Mesenchymal stem cell (in vitro differentiated cells and primary cell): ENCODE results near the gene SETD3.
A peak's percentile ranks its signal among the peaks of the same experiment; 100 is the strongest.

Experiments used
- DNase-seq: peaks from one replicate; pipeline ENCODE4 v3.0.0-alpha.2; 2013
- H2AFZ ChIP-seq: one replicate; pipeline ENCODE4 v1.6.1; 2013; ENCODE audit warnings: low read depth, mild to moderate bottlenecking, control low read depth, inconsistent platforms, low read length, moderate library complexity
- H2AK5ac ChIP-seq: 2 replicates; pipeline ENCODE4 v1.6.1; 2013; ENCODE audit warnings: low read length, moderate library complexity, mild to moderate bottlenecking, inconsistent platforms; ENCODE audit not compliant: severe bottlenecking
- H2BK120ac ChIP-seq: one replicate; pipeline ENCODE4 v1.6.1; 2013; ENCODE audit warnings: low read depth, mild to moderate bottlenecking, inconsistent platforms, low read length, moderate library complexity
- H2BK12ac ChIP-seq, 2 experiments: one replicate each; pipeline ENCODE4 v1.6.1; 2013; ENCODE audit warnings: inconsistent platforms in 2 of 2, low read length in 2 of 2, mild to moderate bottlenecking in 2 of 2, moderate library complexity in 2 of 2, control low read depth in 1 of 2
- H2BK15ac ChIP-seq: one replicate; pipeline ENCODE4 v1.6.1; 2013; ENCODE audit warnings: mild to moderate bottlenecking, low read depth, inconsistent platforms; ENCODE audit not compliant: poor library complexity, severe bottlenecking
- H2BK5ac ChIP-seq: 2 replicates; pipeline ENCODE4 v1.6.1; 2013; ENCODE audit warnings: low read depth, mild to moderate bottlenecking, low read length, control low read depth, inconsistent platforms; ENCODE audit not compliant: poor library complexity, severe bottlenecking
- H3K14ac ChIP-seq, 2 experiments: one replicate each; pipeline ENCODE4 v1.6.1; 2013; ENCODE audit warnings: inconsistent platforms in 2 of 2, low read length in 2 of 2, control low read depth in 1 of 2, mild to moderate bottlenecking in 1 of 2, moderate library complexity in 1 of 2
- H3K18ac ChIP-seq, 2 experiments: one replicate each; pipeline ENCODE4 v1.6.1; 2013; ENCODE audit warnings: inconsistent platforms in 2 of 2, low read length in 2 of 2, control low read depth in 1 of 2, low read depth in 1 of 2, mild to moderate bottlenecking in 1 of 2
- H3K23ac ChIP-seq, 2 experiments: one replicate each; pipeline ENCODE4 v1.6.1; 2013; ENCODE audit warnings: inconsistent platforms in 2 of 2, low read length in 2 of 2, mild to moderate bottlenecking in 2 of 2, moderate library complexity in 2 of 2, control low read depth in 1 of 2
- H3K27ac ChIP-seq: 2 replicates; pipeline ENCODE4 v1.5.1; 2013; ENCODE audit warnings: mild to moderate bottlenecking, moderate library complexity, low read length, control low read depth, inconsistent platforms; ENCODE audit not compliant: poor library complexity, severe bottlenecking
- H3K27me3 ChIP-seq, 2 experiments: 2 replicates each; pipeline versions ENCODE4 v1.6.1 to v1.7.0; 2013; ENCODE audit warnings: low read length in 2 of 2, mild to moderate bottlenecking in 2 of 2, moderate library complexity in 2 of 2, control low read depth in 1 of 2, inconsistent platforms in 1 of 2; ENCODE audit not compliant: control insufficient read depth in 1 of 2, insufficient read depth in 1 of 2
- H3K36me3 ChIP-seq, 2 experiments: 2 replicates each; pipeline versions ENCODE4 v1.6.1 to v1.7.0; 2013; ENCODE audit warnings: low read length in 2 of 2, control low read depth in 1 of 2, inconsistent platforms in 1 of 2, low read depth in 1 of 2, mild to moderate bottlenecking in 1 of 2; ENCODE audit not compliant: insufficient read depth in 2 of 2, control insufficient read depth in 1 of 2
- H3K4ac ChIP-seq, 2 experiments: one replicate each; pipeline ENCODE4 v1.6.1; 2013; ENCODE audit warnings: inconsistent platforms in 2 of 2, low read length in 2 of 2, mild to moderate bottlenecking in 2 of 2, moderate library complexity in 2 of 2, control low read depth in 1 of 2, low read depth in 1 of 2
- H3K4me1 ChIP-seq: 2 replicates; pipeline ENCODE4 v1.6.1; 2013; ENCODE audit warnings: low read depth, low read length, control low read depth; ENCODE audit not compliant: control insufficient read depth, insufficient read depth
- H3K4me2 ChIP-seq: 2 replicates; pipeline ENCODE4 v1.6.1; 2013; ENCODE audit warnings: low read length, mild to moderate bottlenecking, inconsistent platforms; ENCODE audit not compliant: poor library complexity, severe bottlenecking
- H3K4me3 ChIP-seq, 2 experiments: 2 replicates each; pipeline versions ENCODE4 v1.5.1 to v1.7.0; 2013; ENCODE audit warnings: low read length in 2 of 2, mild to moderate bottlenecking in 2 of 2, control low read depth in 1 of 2, low read depth in 1 of 2; ENCODE audit not compliant: insufficient read depth in 1 of 2
- H3K79me1 ChIP-seq: replicated peaks from 2 replicates; pipeline ENCODE4 v1.6.1; 2013; ENCODE audit warnings: mild to moderate bottlenecking, control low read depth, low read length, inconsistent platforms; ENCODE audit not compliant: poor library complexity, severe bottlenecking
- H3K9ac ChIP-seq: 2 replicates; pipeline ENCODE4 v1.7.0; 2013; ENCODE audit warnings: mild to moderate bottlenecking, low read length, moderate library complexity
- H3K9me3 ChIP-seq: 2 replicates; pipeline ENCODE4 v1.7.0; 2013; ENCODE audit warnings: mild to moderate bottlenecking, low read length; ENCODE audit not compliant: control insufficient read depth
- H4K8ac ChIP-seq: one replicate; pipeline ENCODE4 v1.6.1; 2013; ENCODE audit warnings: inconsistent platforms, mild to moderate bottlenecking, low read length, moderate library complexity
- H4K91ac ChIP-seq: one replicate; pipeline ENCODE4 v1.6.1; 2013; ENCODE audit warnings: mild to moderate bottlenecking, low read length, inconsistent platforms
- WGBS: methylation state at CpG from one replicate; pipeline ENCODE4 v1.1.7; 2013; ENCODE audit warnings: mixed read lengths; 5-methylcytosine and 5-hydroxymethylcytosine counted together

SETD3 gene

GRCh38 chr14:99391671-99392070, 89.0 kb downstream of the SETD3 start:
- H3K23ac ChIP-seq = no peak overlapping the region

GRCh38 chr14:99389174-99389826, 91.4 kb downstream of the SETD3 start:
- no peak overlapping the region for H3K4ac ChIP-seq
- H3K79me1 ChIP-seq = peaks cover 5% of the 10 kb centered on the region
- peaks cover 4% of the 10 kb centered on the region for H3K9me3 ChIP-seq
- H3K27me3 ChIP-seq = peaks cover 21 to 35% of the 10 kb centered on the region in 2 experiments
- no peak overlapping the region for H2AFZ ChIP-seq
- no peak overlapping the region for H3K27ac ChIP-seq
- peak; percentile 40 for DNase-seq
- no peak overlapping the region for H2BK12ac ChIP-seq
- H4K91ac ChIP-seq = peak overlapping the region; percentile 45
- H3K36me3 ChIP-seq = peaks cover 0 to 12% of the 10 kb centered on the region in 2 experiments
- no peak overlapping the region for H2AK5ac ChIP-seq
- no peak overlapping the region for H3K9ac ChIP-seq
- WGBS = 39% methylated on average over 21 of the region's 24 CpGs
- peak overlapping the region in 1 of 2 experiments; percentile 72 for H3K18ac ChIP-seq
- H4K8ac ChIP-seq = no peak overlapping the region
- no peak overlapping the region for H2BK5ac ChIP-seq
- no peak overlapping the region for H2BK15ac ChIP-seq
- H3K14ac ChIP-seq = no peak overlapping the region
- no peak overlapping the region for H3K4me3 ChIP-seq
- H3K4me1 ChIP-seq = peaks cover 4% of the 10 kb centered on the region
- no peak overlapping the region for H3K23ac ChIP-seq
- H3K4me2 ChIP-seq = no peak overlapping the region
- H2BK120ac ChIP-seq = no peak overlapping the region

More at GRCh38 chr14:99391671-99392070, 89.0 kb downstream of the SETD3 start:
- no peak overlapping the region for H2BK15ac ChIP-seq
- no peak overlapping the region for H2AFZ ChIP-seq
- no peak overlapping the region for H2BK5ac ChIP-seq
- peaks cover 5 to 17% of the 10 kb centered on the region in 2 experiments for H3K36me3 ChIP-seq
- H2BK12ac ChIP-seq = no peak overlapping the region
- no peak overlapping the region for H3K18ac ChIP-seq
- H2AK5ac ChIP-seq = no peak overlapping the region
- no peak overlapping the region for H3K4ac ChIP-seq
- no peak overlapping the region for H4K91ac ChIP-seq
- WGBS = 71% methylated on average over 13 of the region's 13 CpGs
- H4K8ac ChIP-seq = no peak overlapping the region
- H3K9me3 ChIP-seq = no peaks in the 10 kb centered on the region
- DNase-seq = peak; percentile 10
- H3K79me1 ChIP-seq = peaks cover 6% of the 10 kb centered on the region
- peaks cover 4% of the 10 kb centered on the region for H3K4me1 ChIP-seq
- no peak overlapping the region for H3K9ac ChIP-seq
- H3K27ac ChIP-seq = no peak overlapping the region
- no peak overlapping the region for H3K4me2 ChIP-seq
- no peak overlapping the region for H3K4me3 ChIP-seq
- H2BK120ac ChIP-seq = no peak overlapping the region
- peaks cover 1 to 12% of the 10 kb centered on the region in 2 experiments for H3K27me3 ChIP-seq
- no peak overlapping the region for H3K14ac ChIP-seq

- Histone ChIP-seq H3K79me1 (peaks cover 5% of the 10 kb centered on the region), H3K4me2 (no peak overlapping the region), H2BK120ac (no peak overlapping the region), H4K91ac (no peak overlapping the region), H3K27ac (no peak overlapping the region), H2BK12ac (no peak overlapping the region), H3K23ac (no peak overlapping the region), H2AFZ (no peak overlapping the region), H2AK5ac (no peak overlapping the region), H3K4ac (no peak overlapping the region), H3K36me3 (peaks cover 0 to 5% of the 10 kb centered on the region in 2 experiments), H2BK15ac (no peak overlapping the region), H3K9me3 (peaks cover 4% of the 10 kb centered on the region), H3K27me3 (peaks cover 23 to 44% of the 10 kb centered on the region in 2 experiments), H3K18ac (no peak overlapping the region), H3K9ac (no peak overlapping the region), H3K14ac (no peak overlapping the region), H3K4me1 (peaks cover 8% of the 10 kb centered on the region), H4K8ac (no peak overlapping the region), H3K4me3 (no peak overlapping the region), H2BK5ac (no peak overlapping the region)
- WGBS = 98% methylated on average over 9 of the region's 12 CpGs
- DNase-seq = no peak
These were observed 92.4 kb downstream of the SETD3 start for GRCh38 chr14:99388286-99388685.

- Histone ChIP-seq H2BK12ac (no peak overlapping the region), H3K9ac (no peak overlapping the region), H2BK5ac (no peak overlapping the region), H3K4ac (no peak overlapping the region), H3K4me3 (no peak overlapping the region), H3K36me3 (peaks cover 0 to 5% of the 10 kb centered on the region in 2 experiments), H3K27me3 (peaks cover 23 to 48% of the 10 kb centered on the region in 2 experiments), H3K14ac (no peak overlapping the region), H2BK120ac (no peak overlapping the region), H4K8ac (no peak overlapping the region), H2AK5ac (no peak overlapping the region), H3K23ac (no peak overlapping the region), H3K27ac (no peak overlapping the region), H3K9me3 (peaks cover 4% of the 10 kb centered on the region), H2BK15ac (no peak overlapping the region), H3K4me1 (peaks cover 10% of the 10 kb centered on the region), H4K91ac (no peak overlapping the region), H3K4me2 (no peak overlapping the region), H2AFZ (no peak overlapping the region), H3K79me1 (peaks cover 4% of the 10 kb centered on the region), H3K18ac (no peak overlapping the region)
- no peak for DNase-seq
- WGBS = 90% methylated on average over 5 of the region's 5 CpGs
These were observed 92.8 kb downstream of the SETD3 start for GRCh38 chr14:99387880-99388279.
